Stimulated activated naive CD4-positive, alpha-beta T cell (primary cell): ENCODE results near the gene ZNF740.
"Not testable (repeated sequence)": the region's sequence is repeated elsewhere in the genome, so short reads cannot be mapped to it uniquely, and the experiment has no call there.

Source experiments
- DNase-seq, 6 experiments: peaks; one replicate each; lab custom pipeline; 2025; lab: John Stamatoyannopoulos, UW

Gene ZNF740

DNA sequence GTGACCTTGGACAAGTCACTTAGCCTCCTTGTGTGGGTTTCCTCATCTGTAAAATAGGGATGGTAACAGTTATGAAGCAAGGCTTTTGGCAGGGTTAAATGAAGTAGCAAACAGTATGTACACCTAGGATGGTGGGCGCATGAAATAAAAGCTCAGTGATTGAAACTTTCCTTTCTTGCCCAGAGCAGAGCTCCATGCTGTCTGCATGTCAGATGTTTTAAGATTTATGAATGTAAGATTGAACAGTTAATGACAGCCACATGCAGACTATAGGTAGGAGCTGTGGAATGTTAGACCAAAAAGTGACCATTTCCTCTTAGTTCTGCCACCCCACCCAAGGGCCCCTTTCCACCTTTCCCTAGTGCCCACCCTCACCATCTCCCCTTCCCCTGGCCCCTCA is 14.5 kb downstream of the ZNF740 start:
- DNase-seq = no peak

DNA sequence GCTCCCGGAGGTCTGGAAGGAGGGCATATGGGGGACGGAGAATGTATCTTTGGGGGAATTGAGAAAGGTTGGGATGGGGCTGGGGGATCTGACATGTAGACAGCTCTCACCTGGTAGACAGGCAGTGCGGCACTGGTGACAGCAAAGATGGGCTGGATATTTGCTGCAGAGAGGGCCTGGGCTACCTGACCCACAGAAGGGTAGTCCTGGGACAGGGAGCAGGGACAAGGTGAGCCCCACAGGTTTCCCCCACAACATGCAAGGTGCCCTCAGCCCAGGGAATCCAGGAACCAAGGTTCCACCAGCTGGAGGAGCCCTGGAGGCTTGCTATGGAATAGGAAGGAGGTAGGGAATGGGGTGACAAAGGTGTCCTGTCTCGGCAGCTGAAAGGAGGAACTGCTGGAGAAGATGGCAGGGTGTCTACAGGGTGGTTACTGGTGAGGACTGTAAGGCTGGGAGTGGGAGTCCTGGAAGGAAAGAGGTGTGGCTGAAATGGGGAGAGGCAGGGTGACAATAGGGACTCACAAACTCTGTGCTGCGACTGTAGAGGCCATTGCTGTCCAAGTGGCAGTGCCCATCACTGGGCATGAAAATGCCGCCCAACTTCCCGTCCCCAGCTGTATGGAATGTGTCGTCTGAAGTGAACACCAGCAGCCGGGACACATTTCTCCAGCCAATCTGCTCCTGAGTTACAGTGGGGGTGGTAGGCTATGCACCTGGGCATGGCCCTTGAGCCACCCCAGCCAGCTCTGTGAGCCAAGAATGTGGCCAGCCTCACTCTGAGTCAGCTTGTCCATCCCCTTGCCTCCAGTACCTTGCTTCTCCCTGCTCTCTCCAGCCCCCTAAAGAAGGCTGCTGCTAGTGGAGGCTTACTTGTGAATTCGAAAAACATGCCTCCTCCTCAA is 15.2 kb downstream of the ZNF740 start:
- DNase-seq = no peak

DNA sequence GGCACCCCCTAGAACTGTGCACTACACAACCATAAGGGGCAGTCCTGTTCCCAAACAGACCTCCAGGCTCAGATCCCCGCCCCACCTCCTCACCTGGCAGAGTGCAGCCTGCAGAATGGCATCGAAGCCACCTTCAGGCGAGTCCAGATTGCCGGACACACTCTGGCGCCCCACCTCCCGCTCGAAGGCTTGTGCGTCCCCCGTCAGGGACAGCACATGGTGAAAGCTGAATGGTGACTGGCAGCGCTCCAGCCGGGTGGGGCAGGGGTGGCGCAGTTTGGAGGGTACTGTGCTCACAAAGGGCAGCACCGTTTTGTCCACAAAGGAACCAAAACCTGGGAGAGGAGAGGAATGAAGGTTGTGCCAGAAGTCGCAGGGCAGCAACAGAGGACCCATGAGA is 16.0 kb downstream of the ZNF740 start:
- DNase-seq = no peak

DNA sequence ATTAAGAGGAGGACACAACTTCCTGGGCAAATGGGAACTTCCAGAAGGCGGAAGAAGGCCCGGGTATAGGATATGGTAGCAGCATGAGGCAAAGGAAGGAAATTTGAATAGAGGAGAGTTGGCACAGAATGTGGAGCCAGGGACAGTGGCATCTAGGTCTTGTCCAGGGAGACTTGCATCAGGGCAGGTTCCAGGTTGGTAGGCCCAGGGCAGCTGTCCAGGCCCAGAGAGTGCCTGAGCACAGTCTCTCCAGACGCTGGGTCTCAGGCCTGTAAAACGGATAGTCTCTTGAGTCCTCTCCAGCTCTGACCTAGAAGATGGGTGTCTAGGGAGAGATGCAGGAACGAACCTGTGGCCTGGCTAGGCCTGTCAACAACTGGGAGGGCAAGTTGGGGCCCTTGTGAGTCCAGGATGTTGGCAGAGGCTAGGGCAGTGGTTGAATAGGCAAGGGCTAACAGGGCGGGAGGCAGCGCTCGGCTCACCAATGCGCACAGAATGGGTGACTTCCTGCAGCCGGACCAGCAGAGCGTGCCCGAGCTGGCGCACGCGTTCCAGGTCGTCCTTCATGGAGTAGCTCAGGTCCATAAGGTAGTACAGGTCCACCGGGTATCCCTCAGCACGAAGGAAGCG is 16.6 kb downstream of the ZNF740 start:
- no peak for DNase-seq

DNA sequence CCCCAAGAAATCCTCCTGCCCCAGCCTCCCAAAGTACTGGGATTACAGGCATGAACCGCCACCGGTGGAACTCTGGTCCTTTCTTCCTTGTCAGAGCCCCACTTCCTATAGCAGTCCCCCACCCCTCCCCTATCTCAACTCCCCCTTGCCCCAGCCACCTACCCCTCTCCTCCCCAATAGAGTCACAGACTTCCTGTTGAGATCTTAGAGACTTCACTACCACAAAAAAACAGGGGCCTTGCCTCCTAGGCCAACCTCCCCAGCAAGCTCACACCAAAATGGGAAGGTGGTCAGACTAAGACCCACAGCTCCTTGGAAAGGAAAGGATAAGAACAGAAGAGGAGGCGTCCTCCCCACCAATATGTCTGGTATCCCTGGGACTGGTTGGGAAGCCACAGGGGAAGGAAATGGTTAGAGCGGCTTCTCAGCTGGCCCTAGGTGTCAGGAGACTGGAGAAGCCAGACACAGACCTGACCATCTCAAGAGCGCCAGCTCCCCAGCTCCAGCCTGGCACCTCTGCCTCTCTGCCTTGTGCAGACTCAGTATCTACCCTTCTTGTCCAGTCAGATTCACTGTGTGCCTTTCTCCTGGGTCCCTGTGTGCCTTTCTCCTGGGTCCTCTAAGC is 18.1 kb downstream of the ZNF740 start:
- DNase-seq = peak in 5 of 6 experiments; percentile 18 to 56 (median 48)

DNA sequence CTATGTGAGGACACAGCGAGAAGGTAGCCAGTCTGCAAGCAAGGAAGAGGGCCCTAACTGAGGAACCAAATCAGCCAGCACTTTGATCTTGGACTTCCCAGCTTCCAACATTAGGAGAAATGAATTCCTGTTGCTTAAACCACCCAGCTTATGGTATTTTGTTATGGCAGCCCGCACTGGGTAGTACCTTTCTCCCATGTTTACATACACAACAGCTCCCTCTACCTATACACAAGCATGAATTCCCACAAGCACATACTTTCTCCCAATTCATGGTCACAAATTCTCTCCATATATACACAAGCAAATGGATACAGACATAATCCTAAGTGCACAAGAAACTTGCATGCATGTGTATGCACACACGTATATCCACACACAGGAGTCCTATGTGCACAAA is 19.2 kb downstream of the ZNF740 start:
- DNase-seq = no peak

DNA sequence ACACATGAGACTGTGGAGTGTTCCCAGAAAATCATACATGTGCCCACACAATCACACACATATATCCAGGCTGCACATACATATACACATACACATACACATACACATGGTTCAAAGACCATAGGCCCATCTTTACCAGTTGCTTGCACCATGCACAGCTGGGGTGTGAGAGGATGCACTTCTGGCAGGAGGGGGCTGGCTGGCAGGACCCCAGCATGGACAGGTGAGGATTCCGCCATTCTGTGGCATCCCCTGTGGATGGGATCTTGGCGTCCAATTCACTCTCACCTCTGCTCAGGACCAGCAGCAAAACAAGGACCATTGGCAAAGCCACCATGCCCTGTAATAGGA is 19.6 kb downstream of the ZNF740 start:
- no peak for DNase-seq

DNA sequence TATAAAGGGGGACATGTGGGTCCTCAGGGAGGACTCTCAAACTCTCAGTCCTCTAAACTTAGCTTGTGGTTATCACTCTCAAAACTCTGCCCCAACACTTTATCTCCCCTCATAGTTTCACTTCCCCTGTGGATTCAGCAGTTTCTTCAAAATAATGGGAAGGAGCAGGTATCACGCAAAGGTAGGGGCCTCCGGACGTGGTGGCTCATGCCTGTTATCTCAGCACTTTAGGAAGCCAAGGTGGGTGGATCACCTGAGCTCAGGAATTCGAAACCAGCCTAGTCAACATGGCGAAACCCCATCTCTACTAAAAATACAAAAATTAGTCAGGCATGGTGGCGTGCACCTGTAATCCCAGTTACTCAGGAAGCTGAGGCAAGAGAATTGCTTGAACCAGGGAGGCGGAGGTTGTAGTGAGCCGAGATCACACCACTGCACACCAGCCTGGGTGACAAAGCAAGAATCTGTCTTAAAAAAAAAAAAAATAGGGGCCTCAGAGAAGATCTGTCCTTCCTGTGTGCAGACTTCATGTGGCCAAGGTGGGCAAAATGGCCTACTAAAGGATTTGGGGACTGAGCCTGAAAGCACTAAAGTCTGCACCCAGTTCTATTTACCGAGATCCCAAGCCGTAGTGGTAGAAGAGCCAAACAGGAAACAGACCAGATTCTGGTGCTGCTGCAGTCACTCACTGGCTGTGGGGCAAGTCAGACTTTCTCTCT is 20.1 kb downstream of the ZNF740 start:
- DNase-seq = peak in 3 of 6 experiments; percentile 17 to 60 (median 35)

DNA sequence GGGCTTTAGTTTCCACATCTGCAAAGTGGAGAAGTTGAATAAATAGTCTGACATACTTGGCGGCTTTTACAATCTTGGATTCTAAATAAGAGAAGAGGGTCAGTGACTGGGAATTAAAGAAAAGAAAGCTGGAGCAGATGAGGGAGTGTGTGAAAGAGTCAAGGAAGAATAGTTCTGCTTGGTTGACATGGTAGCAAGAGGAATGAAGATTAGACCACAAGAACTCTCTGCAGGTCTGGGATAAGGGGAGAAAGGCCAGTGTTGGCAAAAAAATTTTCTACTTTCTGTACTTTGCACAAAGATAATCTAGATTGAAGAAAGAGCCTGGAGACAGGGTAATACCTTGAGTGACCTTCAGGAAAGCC is 20.6 kb downstream of the ZNF740 start:
- DNase-seq = peak in 1 of 6 experiments; percentile 36

DNA sequence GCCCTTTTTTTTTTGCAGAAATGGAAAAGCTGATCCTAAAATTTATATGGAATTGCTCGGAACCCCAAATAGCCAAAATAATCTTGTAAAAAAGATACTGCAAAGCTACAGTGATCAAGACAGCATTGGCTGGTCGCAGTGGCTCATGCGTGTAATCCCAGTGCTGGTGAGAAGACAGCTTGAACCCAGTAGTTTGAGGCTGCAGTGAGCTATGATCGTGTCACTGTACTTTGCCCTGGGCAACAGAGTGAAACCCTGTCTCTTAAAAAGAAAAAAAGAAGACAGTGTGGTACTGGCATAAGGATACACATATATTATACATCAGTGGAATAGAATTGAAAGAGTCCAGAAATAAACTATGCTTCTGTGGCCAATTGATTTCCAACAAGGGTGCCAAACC is 21.1 kb downstream of the ZNF740 start:
- DNase-seq = no peak

DNA sequence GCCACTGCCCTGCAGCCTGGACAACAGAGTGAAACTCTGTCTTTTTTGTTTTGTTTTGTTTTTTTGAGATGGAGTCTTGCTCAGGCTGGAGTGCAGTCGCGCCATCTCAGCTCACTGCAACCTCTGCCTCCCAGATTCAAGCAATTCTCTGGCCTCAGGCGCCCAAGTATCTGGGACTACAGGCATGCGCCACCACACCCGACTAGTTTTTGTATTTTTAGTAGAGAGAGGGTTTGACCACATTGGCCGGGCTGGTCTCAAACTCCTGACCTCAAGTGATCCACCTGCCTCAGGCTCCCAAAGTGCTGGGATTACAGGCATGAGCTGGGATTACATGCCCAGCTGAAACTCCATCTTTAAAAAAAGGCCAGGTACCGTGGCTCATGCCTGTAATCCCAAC is 21.8 kb downstream of the ZNF740 start:
- DNase-seq = not testable (repeated sequence)

DNA sequence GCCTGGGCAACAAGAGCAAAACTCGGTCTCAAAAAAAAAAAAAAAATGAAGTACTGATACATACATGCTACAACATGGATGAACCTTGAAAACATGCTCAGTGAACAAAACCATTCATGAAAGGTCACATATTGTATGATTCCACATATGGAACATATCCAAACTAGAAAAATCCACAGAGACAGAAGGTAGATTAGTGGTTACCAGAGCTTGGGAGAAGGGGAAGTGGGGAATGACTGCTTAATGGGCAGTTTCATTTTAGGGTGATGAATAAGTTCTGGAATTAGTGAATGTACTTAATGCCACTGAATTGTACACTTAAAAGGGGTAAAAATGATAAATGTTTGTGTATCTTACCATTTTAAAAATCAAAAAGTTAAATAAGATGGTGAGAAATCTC is 23.8 kb downstream of the ZNF740 start:
- DNase-seq = no peak

DNA sequence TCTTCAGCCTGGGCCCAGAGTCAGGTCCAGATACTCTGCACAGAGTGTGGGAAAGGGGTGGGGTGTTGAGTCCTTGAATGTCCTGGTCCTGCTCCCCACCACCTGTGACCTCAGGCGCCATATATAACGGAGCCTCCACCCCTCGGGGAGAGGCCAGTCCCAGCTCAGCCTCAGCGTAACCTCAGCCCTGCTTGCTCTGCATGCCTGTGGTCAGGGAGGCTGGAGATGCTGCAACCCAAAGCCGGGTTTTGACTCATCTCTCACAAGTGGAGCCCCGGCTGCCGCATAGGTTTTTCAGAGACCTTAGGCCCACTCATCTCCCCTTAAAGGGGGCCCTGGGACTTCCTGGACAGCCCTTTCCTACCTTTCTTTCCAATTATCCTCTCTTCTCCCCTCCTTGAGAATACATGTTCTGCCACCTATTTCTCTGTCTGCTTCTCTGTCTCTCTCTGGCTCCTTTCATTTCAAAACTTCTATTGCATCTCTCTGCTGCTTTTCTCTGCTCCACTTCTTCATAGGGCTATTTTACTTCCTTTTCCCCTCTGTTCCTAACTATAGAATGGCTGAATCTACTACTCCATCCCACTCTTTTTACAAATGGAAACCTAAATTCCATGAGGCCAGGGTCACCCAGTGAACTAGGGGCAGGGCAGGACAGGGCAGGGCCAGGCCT is 25.4 kb downstream of the ZNF740 start:
- DNase-seq = no peak

DNA sequence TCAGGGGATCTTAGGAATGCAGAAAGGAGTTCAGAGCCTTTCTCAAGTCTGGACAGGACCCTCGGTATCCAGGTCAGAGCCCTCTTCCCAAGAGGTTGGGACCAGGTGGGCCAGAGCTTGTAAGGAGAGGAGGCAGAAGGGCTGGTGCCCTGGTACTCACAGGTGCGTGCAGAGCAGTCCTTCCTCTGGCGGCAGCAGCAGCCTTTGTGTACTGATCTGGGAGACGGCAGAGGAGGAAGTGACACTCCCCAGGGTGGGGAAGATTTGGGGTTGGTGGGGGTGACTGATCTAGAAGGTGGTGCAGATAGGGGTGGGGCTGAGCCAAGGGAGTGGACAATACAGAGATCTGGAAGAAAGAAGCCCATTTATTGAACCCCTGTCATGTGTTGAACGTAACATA is 26.5 kb downstream of the ZNF740 start, which contains the start of gene ITGB7:
ITGB7 (minus strand) TSS at position 210 of the 400 bp plus-strand sequence. CDS start 6,808 bp downstream, outside the sequence.
- DNase-seq = peak; percentile 47 to 61 (median 57)

DNA sequence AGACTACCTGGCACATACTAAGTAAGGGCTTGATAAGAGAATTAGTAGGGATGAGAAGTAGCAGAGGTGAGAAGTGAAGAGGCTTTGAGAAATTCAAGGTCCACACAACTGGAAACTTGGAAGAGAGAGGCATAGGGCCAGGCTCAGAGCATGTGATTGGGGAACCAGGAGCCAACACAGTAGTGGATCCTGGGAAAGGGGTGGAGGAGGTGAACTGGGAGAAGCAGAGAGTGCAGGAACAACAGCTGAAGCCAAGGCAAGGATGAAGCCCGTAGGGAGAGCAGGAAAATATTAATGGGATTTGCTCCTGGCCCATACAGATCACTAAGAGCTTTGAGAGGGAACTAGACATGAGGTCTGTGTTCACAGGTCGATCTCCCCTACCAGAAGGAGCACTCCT is 27.9 kb downstream of the ZNF740 start:
- no peak for DNase-seq

DNA sequence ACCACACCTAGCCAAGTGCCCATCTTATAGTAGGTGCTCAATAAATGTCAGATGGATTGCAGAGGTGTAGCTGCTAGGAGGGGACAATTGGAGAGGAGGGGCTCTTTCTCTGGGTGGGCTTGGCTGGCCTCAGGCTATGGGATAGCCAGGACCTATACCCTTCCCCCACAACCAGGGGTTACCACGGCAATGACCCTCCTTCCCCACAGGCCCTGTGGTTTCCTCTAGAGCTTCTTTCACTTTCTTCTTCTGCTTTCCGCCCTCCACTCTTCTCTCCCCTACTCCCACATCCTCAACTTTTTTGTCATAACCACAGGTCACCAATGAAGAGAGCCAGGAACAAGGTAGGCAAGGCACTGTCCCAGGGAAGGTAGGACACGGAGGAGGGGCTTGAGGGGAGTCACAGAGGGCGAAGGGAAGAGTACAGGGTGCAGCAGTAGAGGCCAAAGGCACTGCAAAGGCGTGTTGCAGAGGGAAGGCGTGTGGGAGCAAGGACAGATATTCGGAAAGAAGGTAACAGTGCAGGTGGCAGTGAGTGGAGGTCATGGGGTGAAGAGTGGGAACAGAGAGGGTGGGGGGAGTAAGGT is 28.4 kb downstream of the ZNF740 start:
- peak in 1 of 6 experiments; percentile 14 for DNase-seq

DNA sequence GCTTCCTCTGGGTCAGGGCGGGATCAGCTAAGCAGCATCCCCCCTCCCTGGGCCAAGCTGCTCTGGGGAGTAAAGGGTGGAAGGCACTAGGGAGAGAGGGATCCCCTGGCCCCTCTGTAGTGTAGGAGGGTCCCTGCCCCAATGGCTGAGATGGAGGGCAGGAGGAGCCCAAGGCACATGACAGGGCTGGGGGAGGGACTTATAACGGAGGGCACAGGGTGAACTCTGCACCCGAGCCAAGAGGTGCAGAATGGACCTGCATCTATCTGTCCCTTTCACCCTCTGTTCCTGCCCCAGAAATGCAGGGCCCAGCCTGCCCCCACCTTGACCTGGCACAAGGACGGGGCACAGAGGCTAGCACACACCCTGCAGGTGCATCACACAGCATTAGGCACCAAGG is 30.3 kb downstream of the ZNF740 start:
- no peak for DNase-seq

DNA sequence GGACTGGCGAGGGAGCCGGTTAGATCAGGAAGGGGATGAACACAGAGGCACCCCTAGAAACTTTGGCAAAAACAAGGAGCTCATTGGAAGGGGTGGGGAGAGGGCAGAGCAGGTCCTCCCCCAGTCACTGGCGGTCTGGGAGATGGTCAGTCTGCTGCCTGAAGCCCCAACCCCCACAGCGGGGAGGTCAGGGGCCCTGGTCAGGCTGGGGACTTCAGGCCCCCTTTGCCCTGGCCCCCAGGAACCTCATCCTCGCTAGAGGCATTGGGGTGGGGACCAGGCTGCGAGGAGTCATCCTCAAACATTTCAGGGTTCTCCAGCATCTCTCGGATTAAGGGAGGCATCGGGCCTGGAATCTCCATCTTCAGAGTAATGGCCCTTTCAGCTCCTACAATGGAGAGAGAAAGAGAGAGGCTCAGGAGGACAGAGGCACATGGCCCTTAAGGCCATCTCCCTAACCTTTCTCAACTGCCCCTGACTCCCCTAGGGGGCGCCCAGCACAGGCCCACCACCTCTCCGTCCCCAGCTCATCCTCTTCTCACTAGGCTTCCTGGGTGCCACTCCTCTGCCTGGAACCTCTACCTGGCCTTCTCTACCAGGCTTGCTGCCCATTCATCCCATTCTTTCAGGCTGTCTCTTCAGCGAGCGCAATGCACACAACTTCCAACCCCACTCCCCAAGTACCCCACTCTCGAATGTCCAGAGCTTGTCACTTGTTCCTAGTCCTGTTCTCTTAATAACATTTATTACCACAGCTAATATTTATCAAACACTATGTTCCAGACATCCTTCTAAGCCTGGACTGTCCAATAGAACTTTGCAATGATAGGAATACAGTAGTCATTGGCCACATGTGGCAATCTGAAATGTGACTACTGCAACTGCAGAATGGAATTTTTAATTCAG is 31.2 kb downstream of the ZNF740 start:
- DNase-seq = no peak

DNA sequence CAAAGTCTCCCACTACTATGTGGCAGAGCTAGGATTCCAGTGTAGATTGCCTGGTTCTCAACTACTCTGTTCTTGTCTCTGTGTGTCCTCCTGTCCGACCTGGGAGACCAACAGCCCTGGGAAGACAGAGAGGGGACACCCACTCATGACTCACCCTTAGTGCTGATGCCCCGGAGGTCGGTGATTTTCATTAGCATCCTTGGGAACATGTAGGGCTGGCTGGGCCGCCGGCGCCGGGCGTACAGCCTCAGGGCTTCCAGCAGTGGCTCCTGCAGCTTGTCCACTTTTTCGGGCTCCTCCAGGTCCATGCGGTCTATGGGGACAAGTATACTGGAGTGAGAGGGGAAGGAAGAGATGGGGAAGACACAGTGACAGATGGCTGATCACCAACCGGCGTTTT is 32.4 kb downstream of the ZNF740 start:
- DNase-seq = no peak

DNA sequence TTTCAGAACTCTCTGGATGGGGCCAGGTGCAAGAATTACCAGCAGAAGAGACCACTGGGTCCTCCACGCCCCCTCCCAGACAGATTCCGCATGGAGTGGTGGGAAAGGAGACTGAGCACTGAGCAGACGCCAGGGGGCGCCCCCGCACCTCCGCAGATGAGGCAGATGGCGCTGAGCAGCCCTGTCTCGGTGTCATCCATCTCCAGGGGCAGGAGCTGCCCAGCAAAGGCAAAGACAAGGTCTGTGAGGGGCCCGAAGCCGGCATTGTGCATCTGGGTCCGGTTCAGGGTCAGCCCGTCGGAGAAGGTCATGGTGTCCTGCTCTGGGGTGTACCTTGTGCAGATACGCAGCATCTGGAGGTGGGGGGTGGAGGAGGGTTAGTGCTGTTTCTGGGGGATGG is 32.8 kb downstream of the ZNF740 start:
- DNase-seq = peak; percentile 59 to 86 (median 77)
